HG03571 (cell line): ENCODE measurements around the gene SLC7A5.
A peak's percentile ranks its signal among the peaks of the same experiment; 100 is the strongest.
"Not testable (repeated sequence)": the region's sequence is repeated elsewhere in the genome, so short reads cannot be mapped to it uniquely, and the experiment has no call there.

Experiments used
- ATAC-seq: cut with Tn5 transposase; IDR thresholded peaks from one replicate; pipeline ENCODE4 v1.9.1; 2021; ENCODE audit not compliant: unreplicated experiment

SLC7A5 gene

DNA sequence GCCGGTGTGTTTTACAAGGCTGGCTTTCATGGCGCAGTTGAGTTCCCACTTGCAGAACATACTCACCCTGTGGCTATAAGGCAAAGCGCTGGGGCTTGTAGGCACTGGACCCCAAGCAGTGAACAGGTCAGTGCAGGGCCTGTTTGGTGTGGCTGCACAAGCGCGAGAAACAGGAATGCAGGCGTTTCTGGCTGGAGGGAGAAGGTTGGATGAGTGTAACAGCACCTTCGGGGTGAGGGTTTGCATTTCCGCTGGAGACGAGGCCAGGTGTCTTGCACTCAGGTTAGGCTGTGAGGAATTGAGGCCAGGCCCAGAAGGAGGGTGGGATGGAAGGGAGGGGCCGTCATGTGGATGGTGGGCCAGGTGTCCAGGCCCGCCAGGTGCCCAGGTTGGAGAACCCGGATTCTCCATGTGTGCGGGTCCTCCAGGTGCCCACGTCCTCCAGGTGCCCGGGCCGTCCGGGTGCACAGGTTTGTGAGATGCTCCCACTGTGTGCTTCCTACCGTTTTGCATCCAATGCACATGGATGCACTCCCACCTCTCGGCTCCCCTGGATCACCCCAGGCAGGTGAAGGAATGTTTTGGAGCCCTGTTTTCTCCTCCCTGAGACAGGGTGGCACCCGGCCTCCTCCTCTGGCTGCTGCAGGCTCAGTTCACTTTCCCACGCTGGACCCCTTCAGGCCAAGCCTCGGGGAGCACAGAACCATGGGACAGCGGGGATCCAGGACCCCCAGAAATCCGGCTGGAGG lies 46.0 kb downstream of the SLC7A5 start:
- no peak for ATAC-seq

DNA sequence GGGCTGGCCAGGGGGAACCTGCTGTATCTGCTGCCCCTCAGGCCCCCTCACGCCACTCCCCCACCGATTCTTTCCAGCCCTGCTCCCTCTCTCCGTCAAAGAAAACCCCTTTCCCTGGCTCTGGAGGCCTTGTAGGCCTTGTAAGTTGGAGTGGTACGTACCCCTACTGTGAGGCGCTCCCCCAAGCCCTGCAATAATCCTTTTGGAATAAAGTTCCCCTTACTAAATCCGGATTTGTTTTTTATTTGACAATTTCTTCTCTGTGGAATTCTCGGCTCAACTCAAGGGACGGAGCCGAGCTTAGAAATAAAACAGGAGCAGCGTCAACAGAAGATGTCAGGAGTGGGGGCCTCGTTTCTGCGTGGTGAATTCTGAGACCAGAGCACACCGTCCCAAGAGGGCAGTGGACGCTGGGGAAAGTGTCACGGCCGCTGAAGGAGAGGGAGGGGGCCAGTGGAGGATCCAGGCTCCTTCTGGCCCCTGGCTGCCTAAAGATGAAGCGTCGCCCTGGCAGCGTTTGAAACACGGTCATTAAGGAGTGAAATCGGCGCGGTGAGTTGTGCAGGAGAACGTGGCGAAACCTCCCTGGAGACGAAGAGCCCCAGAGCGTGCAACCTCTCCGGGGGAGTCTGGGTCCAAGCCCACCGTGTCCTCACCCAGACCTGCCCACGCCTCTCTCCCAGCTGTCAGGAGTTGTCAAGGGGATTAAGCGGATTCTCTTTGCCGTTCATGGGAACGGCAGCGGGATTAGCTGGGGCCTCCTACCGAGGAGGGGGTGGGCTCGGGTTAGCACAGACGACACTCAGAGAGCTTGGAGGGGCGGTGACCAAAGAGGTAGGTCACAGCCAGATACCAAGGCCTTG lies 47.0 kb downstream of the SLC7A5 start:
- no peak for ATAC-seq

DNA sequence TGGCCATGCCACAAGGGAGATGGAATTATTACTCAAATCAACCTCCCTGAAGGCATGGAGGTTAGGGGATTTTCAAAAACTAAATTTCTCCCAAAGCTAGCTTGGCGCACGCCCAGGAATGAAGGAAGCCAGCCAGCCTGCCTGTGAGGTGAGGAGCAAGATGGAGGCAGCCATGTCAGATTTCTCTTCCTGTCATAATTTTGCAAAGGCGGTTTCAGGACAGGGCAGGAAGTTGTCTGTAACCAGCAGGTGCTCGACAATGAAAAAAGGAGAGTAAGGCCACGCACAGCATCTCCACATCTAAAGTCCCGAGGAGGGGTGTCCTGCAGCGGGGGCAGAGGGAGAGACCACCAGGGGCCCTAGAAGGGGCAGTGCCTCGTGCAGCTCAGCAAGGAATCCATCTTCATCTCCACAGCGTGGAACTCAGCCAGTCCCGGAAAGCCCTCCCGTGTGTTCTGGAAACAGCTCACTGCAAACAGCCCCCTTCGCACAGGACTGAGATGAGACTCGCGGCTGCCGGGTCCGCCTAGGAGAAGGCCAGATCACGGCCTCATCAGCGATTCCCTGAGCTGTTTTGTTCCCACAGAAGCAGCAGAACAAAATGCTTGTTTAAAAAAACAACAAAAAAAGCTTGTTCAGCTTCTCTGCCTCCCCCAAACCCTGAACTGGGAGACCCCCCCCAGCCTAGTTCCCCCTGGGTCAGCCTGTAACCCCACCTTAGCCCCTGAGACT lies 47.8 kb downstream of the SLC7A5 start:
- ATAC-seq: no peak

DNA sequence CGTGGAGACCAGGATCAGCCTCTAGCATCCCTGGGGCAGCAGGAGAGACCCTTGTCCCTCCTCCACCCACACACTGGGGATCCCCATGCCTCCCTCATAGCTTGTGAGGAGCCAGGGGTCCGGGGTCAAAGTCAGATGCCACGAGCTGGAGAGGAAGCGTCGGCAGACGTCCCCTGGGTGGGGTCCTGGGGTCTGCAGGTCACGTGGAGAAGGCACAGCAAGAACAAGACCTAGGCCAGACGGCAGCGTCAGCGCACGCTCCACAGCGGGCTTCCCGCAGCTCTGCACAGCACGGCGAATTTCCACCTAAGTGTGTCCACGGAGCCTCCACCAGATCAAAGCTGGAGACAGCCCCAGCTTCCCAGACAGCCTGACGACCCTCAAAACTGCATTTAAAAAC lies 49.3 kb downstream of the SLC7A5 start:
- no peak for ATAC-seq

DNA sequence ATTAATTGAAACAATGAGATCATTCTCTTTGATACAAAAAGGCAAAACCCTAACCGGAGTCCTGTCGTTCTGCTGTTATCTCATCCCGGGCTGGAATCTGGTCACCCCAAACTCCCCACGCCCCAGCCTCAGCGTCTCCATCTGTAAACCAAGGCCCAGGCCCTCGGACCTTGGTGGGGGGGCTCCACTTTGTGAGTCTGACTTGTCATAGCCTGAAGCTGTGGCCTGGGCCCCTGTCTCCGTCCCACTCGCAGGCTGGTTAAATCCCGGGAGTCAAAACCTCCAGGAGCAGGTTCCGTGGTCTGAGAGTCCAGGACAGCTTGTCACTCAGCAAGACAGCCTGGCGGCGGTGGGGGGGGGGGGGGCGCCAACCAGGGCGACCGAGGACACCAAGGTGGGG lies 50.0 kb downstream of the SLC7A5 start:
- no peak for ATAC-seq

DNA sequence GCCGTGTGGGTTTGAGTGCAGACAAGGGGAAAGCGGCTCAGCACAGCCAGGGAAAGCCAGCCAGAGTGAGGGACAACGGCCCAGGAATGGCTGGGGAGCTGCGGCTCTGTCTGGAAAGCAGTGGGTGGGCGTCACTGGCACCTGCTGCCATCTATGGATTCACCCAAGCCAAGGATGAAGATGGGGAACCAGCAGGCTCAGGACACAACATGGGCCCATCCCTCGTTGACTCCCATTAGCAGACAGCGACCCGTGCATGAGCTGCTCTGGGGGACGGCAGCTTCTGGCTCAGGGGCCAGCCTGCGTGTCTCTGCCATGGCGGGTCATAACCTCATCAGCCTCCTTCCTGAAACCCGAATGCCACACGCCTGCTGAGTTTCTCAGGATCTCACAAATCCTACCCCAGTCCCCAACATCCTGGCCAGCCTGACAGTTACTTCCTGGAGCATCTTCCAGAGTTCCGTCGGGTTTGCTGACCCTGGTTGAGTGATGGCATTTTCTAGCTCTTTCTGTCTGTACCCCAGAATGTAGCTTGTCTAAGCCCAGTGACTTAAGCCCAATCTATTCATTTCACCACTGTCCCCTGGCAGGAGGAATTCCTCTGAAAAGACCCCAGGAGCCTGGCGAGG lies 50.7 kb downstream of the SLC7A5 start:
- no peak for ATAC-seq

DNA sequence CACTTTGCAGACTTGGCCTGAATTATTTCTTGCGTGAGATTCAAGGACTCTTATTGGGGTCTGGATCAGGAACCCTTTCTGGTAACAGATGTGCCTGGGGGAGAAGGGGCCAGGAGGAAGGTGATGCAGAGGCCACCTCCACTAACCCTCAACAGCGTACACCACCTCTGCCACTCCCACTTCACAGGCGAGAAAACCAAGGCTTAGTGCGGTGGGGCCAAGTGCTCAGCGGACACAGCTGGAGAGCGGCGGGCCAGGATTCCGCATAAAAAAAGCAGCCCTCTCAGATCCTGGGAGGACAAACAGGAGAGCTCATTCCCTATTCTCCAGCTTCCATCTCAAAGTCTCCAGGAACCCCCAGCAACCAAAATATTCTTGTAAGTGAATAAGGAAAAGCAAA lies 51.4 kb downstream of the SLC7A5 start:
- no peak for ATAC-seq

DNA sequence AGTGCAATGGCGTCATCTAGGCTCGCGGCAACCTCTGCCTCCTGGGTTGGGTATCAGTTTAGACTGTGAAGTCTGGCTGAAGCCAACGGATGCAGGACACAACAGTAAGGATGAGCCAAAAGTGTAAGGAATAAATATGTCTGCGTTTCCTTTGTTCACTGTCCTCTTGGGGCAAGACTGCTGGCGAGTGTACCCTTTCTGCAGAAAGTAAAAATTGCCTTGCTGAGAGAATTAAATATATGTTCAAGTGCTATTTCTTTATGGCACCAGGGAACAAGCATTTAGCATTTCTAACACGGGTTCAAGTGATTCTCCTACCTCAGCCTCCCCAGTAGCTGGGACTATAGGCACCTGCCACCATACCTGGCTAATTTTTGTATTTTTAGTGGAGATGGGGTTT lies 51.9 kb downstream of the SLC7A5 start:
- not testable (repeated sequence) for ATAC-seq

DNA sequence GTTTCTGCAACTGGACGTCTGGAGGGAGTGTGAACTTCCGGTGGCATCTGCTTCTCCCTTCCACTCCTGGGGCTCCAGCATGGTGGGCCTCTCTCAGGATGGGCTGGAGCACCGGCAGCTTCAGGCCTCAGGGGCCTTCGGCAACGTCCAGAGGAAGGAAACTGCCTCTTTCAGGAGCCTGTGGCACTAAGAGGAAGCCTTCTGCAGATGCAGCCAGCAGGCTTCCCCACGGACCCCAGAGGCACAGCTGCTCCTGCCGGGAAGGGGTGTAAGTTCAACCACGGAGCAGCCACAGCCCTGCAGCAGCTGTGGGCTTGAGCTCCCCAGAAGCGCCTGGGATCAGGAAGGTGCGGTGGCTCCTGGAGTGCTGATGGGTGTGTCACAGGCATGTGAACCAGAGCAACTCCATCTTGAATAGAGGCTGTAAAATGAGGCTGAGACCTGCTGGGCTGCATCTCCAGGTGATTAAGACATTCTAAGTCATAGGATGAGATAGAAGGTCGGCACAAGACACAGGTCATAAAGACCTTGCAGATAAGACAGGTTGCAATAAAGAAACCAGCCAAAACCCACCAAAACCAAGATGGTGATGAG lies 52.7 kb downstream of the SLC7A5 start:
- no peak for ATAC-seq

DNA sequence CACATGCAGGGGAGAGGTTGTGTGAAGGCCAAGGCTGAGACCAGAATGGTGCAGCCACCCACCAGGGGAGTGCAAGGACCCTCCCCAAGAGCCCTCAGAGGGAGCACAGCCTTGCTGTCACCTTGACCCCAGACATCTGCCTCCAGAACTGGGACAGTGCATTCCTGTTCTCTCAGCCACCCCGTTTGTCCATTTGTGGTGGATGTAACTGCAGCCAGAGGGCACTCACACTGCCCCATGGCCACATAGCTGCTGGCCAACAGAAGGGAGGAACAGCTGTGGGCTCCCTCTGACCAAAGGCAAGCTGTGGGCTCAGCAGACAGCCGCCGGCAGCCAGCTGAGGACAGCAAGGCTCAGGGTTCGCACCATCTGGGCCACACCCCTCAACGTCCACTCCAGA lies 53.7 kb downstream of the SLC7A5 start:
- ATAC-seq: no peak

DNA sequence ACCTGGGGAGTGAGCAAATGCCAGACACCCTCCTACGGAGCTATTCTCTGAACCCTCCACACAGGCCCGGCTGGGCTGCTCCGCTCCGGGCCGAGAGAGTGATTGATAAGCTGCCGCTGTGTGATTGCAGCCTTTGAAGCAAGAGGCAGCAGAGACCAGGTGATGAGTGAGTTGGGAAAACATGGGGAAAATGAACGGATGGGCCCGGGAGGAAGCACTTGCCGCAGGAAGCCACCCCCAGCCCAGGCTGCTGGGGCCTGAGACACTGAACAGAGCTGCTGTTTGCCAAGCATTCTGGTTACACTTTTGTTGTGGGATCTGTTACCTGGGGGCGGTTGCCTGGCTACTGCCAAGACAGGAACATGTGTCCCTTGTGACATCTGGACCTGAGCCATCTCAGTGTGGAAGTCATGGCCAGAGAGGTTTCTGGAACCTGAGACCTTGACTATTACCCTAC lies 57.1 kb downstream of the SLC7A5 start:
- no peak for ATAC-seq

DNA sequence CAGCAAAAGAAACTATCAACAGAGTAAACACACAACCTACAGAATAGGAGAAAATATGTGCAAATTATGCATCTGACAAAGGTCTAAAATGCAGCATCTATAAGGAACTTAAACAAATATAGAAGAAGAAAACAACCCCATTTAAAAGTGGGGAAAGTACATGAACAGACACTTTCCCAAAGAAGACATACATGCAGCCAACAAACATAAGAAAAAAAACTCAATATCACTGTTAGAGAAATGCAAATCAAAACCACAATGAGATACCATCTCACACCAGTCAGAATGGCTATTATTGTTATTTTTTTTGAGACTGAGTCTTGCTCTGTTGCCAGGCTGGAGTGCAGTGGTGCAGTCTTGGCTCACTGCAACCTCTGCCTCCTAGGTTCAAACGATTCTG lies 57.9 kb downstream of the SLC7A5 start:
- ATAC-seq: not testable (repeated sequence)

DNA sequence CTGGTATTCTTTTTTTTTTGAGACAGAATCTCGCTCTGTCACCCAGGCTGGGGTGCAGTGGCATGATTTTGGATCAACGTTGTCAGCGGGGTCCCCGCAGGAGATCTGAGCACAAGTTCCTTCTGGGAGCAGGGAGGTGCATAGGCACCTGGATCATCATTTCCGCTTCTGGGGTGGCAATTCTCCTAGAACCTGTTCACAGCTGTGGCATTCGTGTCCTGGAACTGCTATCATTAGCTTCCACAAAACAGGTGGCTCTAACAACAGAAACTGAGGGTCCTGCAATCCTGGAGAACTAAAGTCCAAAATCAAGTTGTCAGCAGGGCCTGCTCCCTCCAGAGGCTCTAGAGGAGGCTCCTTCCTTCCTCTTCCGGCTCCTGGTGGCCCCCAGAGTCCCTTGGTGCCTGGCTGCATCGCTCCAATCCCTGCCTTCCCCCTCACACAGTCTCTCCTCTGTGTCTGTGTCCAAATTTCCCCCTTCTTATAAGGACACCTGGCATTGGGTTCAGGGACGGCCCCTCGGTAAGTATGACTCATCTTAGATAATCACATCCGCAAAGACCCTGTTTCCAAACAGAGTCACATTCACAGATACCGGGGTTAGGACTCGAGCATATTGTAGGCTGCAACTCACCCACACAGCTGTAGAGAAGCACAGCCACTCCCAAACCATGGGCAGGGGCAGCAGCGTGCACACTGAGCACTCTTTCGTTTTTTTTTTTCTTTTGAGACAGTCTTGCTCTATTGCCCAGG lies 60.0 kb downstream of the SLC7A5 start:
- ATAC-seq: peak; percentile 54

DNA sequence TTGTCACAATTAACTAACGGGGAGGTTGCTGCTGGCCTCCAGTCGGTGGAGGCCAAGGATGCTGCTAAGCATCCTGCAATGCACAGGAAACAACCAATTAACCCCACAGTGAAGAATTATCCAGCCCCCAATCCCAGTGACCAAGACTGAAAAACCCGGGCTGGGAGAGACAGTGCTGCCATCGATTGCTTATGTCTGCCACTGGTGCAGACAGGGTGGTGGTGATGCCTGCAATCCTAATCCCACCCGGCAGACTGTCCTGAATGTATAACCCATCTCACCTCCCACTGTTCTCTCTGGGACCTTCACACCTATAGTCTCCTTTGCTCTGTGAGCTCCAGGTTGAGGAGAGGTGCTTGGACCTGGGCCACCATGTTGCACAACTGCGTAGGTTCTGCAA lies 61.2 kb downstream of the SLC7A5 start:
- ATAC-seq: no peak

DNA sequence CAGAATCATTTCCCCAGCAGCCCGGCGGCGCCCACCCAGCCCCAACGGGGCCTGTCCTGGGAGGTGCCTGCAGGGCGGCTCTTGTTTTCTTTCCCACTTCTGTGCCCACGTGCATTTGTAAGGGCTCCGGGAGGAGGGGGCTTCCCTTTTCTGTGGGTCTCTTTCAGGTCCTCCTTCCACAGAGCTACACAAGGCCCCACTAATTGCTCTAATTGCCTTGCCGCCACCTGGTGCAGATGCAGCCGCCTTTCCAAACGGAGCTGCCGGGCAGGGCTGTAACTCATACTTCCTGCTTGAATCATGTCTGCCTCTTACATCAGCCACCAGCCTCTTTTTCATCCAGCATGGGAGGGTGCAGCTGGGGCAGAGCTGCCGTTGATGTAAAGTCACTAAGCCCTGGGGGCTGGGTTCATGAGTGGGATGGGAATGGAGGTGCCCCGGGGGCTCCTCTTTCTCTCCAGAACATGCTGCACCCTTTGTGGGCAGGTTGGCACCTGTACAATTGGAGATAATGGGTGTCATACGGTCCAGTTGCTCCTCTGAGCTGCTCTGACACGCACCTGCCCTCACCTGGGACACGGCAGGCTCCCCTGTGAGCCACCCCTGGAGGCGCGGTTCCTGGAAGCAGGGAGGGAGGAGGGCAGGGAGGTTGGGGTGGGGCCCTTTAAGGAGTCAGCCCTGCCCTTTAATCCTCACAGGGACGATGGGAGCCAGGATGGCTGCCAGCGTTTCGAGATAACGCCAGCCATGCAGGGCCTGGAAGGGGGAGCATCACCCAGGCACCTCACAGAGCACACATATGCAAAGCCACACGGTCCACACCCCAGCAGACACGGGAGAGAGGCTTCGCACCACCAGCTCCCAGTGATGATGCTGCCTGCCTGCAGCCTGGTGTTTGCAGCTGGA lies 62.4 kb downstream of the SLC7A5 start:
- no peak for ATAC-seq

DNA sequence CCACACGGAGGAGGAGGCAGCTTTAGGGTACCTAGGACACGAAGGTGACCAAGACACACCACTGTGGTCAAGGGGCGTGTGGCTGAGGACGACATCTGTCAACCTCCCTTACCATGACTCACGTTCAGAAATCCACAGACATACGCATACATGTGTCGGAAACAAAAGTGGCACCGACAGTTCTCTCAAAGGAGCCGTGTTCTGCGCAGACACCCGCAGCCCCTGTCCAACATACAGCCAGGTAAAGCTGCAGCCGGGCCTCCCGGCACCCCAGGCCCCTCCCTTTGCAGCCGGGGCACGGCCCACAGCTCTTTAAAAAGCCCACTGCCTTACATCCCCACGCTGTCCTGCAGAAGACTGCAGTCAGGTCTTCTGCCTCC lies 63.1 kb downstream of the SLC7A5 start:
- ATAC-seq: no peak

DNA sequence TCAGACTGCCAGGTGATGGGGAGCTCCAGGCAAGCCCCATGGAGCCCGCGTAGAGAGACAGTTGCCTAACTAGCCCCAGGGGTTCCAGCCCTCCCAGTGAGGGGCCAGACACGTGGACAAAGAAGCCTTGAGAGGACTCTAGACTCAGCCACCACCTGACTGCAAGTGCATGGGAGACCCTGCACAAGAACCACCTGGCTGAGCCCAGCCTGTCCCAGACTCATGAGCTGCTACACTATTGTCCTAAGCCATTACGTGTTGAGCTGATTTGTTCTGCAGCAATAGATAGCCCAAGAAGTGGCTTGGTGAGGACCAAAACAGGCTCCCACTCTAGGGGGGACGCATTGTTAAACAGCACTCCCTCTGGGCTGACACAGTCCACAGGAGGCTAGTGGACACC lies 65.9 kb downstream of the SLC7A5 start:
- ATAC-seq: no peak

DNA sequence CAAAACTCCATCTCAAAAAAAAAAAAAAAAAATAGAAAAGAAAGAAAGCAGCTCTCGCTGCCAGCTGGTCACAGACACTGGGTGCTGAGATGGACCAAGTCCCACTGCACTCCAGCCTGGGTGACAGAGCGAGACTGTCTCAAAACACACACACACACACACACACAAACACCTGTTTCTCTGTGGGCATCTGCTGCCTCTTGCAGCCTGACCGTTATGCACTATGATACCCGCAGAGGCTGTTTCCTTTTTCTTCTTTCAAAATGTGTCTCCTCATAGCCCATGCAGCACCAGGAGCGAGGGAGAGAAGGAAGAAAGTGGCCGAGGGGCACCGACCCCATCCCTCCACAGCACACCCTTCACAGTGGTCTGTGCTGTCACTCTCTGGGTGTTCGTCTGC lies 66.6 kb downstream of the SLC7A5 start:
- no peak for ATAC-seq

DNA sequence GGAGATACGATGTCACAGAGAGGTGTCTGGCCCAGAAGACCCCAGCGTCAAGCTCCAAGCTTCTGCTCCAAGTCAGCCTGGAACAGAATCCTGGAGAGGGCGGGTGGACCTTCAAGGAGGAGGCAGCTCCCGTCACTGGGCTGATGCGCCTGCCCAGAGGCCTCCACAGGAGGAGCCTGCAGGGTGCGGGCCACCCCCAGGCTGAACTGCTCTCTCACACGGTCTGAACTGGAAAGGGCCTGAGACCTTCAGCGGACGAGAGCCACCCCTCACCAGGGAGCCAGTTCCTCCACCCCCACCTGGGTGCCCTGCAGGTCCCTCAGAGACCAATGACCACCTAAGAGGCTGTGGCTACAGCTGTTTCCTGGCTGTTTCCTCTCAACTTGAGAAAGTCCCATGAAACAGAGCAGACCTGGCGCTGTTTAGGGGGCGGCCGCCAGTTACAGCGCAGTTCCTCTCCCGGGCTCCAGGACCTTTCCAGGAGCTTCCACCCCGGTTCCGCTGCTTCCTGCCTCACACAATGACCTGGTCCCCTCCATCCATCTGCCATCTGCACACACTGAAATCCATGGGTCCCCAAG lies 67.5 kb downstream of the SLC7A5 start:
- no peak for ATAC-seq
